HG03439 (cell line): Measurements from ENCODE around the gene FAM193B.

Source experiments
- ATAC-seq: cut with Tn5 transposase; IDR thresholded peaks from one replicate; pipeline ENCODE4 v1.9.1; 2021; ENCODE audit warnings: mild to moderate bottlenecking, moderate library complexity; ENCODE audit not compliant: unreplicated experiment

Gene FAM193B

DNA sequence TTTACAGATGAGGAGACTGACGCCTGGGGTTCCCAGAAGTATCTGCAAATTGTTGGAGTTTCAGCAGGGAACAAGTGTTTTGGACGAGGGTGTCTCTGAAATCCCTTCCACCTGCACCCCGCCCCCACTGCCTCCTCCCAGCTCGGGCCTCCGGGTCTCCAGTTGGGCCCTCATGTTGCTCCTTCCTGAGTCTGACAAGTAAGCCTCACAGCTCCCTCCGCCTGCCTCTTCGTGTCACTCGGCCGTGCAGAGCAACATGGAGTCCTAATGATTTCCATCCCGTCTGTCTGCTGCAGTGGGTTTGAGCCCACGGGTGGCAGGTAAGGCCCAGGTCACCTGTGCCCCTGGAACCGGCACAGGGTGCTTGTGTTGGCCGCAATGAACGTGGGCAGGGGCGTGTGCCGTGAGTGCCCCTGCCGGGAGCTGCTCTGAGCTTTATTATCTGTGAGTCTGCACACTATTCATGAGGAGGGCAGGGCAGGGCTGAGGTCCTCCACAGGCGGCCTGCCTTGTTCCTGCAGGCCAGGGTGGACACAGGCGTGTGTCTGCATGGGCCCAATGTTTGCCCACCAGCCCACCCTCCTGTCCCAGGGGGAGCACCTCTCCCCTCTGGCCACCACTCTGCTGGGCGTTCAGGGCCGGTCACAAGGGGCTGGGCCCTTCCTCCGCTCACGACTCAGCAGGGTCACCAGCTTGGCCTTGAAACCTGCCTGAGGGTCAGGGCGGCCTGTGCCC, 50.8 kb downstream of the FAM193B start:
- no peak for ATAC-seq

GRCh38 chr5:177502886-177503285, 51.5 kb downstream of the FAM193B start:
- ATAC-seq, result no peak

GRCh38 chr5:177501874-177502678, 52.3 kb downstream of the FAM193B start:
- ATAC-seq, result no peak

GRCh38 chr5:177500685-177501522, 53.5 kb downstream of the FAM193B start:
- no peak for ATAC-seq

GRCh38 chr5:177499842-177500241, 54.5 kb downstream of the FAM193B start:
- no peak for ATAC-seq

- peak; percentile 3 for ATAC-seq
Measured at GRCh38 chr5:177498013-177498787, 56.2 kb downstream of the FAM193B start.

DNA sequence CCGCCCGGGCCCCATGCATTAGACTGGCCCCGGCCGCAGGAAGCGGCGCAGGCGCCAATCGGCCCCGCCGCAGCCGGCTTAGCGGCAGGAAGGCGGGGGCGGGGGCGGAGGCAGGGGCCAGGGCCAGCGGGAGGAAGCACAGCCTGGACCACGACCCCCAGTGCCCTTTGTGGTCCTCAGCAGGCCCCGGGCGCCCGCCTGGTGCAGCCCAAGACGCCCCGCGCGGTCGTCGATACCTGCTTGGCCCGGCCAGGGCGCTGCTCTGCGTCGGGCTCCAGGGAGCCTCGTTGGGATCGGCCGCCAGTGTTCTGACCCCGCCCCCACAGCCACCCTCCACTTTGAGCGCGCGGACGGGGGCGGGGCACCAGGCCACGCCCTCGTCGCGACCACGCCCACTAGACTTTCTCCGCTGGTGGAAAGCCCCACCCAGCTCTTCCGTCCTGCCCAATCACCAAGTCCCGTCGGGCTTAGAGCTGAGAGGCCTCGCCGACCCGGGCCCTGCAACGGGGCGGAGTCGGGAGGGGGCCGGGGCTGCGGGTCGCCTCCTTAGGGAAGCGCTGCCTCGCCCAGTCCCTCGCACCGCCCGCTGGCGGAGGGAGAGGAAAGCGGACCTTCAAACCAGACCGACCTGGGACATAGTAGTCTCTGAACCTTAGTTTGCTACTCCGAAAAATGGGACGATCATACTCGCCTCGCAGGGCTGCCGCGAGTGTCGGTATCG, 56.9 kb downstream of the FAM193B start, which contains the start of gene PDLIM7:
Gene PDLIM7 (minus strand): TSS at position 313 of the 721 bp plus-strand sequence. CDS start 1,092 bp downstream, outside the sequence.
- ATAC-seq, result peak; percentile 76

DNA sequence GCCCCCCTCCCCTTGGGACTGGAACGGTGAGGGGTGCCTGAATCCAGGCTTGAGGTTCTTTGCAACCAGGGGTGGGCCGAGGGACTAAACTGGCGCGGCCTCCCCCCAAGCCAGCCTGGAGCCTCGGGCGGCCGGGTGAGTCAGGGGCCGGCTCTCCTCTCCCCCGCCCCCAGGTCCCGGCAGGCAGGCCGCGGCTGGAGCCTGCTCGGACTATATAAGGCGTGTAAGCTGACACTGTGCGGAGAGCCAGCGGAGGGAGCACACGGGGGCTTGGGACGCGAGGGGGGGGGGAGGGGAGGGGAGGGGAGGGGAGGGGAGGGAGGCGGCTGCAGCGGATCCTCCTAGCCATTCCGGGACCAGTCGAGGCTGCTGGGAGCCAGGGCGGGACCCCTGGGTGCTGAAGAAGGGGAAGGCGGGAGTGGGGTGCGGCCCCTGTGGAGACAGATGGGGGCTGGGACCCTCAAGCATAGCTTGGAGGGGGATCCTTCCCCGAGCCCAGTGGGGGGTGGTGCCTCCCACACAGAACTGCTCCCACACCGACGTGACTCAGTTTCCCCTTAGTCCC, 57.6 kb downstream of the FAM193B start:
- ATAC-seq, result no peak

- no peak for ATAC-seq
Measured at GRCh38 chr5:177496070-177496726, 58.2 kb downstream of the FAM193B start.

DNA sequence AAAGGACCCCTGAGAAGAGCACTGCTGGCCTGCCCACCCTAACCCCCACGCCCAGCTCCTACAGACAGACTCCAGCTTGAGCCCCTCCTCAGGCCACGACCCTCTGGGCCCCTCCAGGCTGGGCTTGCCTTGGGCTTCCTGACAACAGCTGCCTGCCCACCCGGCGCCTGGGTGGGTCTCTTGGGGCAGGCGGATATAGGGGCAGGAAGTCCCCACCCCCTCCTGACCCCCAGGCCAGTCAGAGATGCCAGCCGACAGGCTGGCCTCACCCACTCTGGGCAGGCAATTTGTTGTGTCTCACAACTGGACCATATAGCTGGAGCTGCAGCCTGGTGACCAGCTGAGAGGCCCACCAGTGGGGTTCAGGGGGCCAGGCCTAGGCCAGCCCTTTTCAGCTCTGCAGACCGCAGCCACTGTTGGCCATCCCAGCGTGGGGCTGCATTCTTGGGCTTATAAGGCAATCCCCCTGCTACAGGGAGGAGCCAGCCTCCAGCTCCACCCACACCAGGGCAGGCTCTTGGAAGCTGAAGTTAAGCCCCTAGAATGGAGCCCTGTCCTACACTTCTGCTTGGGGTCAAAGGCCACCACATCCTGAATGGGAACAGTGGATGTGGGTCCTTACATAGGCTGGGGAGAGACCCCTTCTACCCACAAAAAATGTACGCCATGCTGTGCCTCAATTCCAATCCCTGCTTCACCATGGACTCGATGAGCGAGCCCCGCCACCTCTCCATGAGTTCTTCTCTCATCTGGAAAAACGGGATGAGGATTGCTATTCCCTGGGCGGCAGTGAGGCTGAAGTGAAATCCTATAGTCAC, 58.9 kb downstream of the FAM193B start:
- ATAC-seq, result no peak

GRCh38 chr5:177494346-177495195, 59.8 kb downstream of the FAM193B start:
- ATAC-seq, result no peak

- no peak for ATAC-seq
Measured at GRCh38 chr5:177493795-177494345, 60.5 kb downstream of the FAM193B start.

GRCh38 chr5:177492841-177493240, 61.5 kb downstream of the FAM193B start:
- ATAC-seq, result no peak

DNA sequence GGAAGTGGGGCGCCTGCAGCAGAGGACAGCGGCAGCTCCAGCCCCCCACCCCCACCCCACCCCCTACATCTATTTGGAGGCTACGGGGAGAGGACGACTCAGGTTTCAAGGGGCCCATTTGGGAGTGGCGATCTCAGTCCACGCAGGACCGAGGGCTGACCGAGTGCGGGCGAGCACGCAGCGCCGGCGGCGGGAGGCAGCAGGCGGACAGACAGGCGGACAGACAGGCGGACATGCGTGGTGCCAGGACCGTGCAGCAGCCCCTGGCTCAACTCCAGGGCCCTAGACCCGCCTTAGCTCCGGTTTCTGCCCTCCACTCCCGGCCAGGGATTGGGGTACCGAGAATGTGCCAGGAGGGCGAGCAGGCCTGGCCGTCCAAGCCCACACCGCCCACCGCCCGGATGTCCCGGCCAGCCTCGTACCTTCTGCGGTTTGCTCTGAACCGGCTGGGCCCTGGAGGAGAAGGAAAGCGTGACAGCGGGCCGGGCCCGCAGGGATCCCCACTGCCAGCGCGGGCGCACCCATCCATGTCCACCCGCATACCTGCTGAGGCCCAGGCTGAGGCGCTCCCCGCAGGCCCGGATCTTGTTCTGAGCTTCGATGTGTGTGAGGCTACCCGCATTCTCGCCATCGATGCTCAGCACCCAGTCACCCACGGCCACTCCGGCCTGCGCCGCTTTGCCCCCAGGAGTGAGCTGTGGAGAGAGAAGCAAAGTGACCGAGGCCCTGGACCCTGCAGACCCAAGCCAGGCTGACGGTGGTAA, 62.2 kb downstream of the FAM193B start:
- no peak for ATAC-seq

GRCh38 chr5:177491429-177491945, 62.9 kb downstream of the FAM193B start:
- no peak for ATAC-seq

DNA sequence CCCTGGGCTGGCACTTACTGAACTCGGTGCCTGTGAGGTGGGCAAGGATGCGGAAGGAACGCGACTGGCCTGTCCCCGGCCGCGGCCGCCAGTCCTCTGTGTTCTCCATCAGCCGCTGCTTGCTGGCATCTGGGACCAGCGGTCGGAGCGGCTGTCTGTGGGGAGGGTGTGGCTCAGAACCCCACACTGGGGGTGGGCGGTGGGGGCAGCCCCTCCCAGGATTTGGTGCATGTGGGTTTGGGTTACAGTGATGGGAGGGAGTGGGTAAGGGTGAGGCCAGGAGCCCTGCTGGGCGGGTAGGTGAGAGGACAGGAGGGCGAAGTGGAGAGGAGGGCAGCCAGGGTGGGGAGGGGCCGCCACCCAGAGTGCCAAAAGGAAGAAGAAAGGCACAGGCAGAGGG, 63.4 kb downstream of the FAM193B start:
- no peak for ATAC-seq
